MM.1S (cell line): ENCODE measurements around the gene CASP8.

Source experiments
- DNase-seq: peaks from one replicate; pipeline ENCODE4 v3.0.0-alpha.2; 2015
- H2AFZ ChIP-seq: fragments of 300-600 bp; sonication (generic); 2 replicates; pipeline ENCODE4 v1.6.0; 2016; ENCODE audit warnings: antibody characterized with exemption, low read length
- H3F3A ChIP-seq: fragments of 300-600 bp; sonication (generic); 2 replicates; pipeline ENCODE4 v1.6.1; 2016; ENCODE audit warnings: mild to moderate bottlenecking, antibody characterized with exemption, low read length, moderate library complexity, mixed read lengths; ENCODE audit not compliant: insufficient read depth
- H3K27ac ChIP-seq: fragments of 300-600 bp; sonication (generic); 2 replicates; pipeline ENCODE4 v1.5.1; 2016; ENCODE audit warnings: mild to moderate bottlenecking, low read length
- H3K27me3 ChIP-seq: fragments of 300-600 bp; sonication (generic); replicated peaks from 2 replicates; pipeline ENCODE4 v1.6.0; 2016; ENCODE audit warnings: low read length; ENCODE audit not compliant: insufficient read depth
- H3K36me3 ChIP-seq: fragments of 300-600 bp; sonication (generic); replicated peaks from 2 replicates; pipeline ENCODE4 v1.6.1; 2016; ENCODE audit warnings: mild to moderate bottlenecking, low read length, mixed read lengths; ENCODE audit not compliant: insufficient read depth
- H3K4me1 ChIP-seq: fragments of 300-600 bp; sonication (generic); 2 replicates; pipeline ENCODE4 v1.6.1; 2016; ENCODE audit warnings: low read length, mixed read lengths
- H3K4me2 ChIP-seq: fragments of 300-600 bp; sonication (generic); 2 replicates; pipeline ENCODE4 v1.6.0; 2016; ENCODE audit warnings: low read depth, low read length
- H3K4me3 ChIP-seq: fragments of 300-600 bp; sonication (generic); 2 replicates; pipeline ENCODE4 v1.5.1; 2016; ENCODE audit warnings: low read length, mixed read lengths
- H3K79me2 ChIP-seq: fragments of 300-600 bp; sonication (generic); 2 replicates; pipeline ENCODE4 v1.6.1; 2016; ENCODE audit warnings: mixed run types, low read length, mixed read lengths
- H3K9ac ChIP-seq: fragments of 300-600 bp; sonication (generic); 2 replicates; pipeline ENCODE4 v1.6.1; 2016; ENCODE audit warnings: low read length, mixed read lengths
- H3K9me2 ChIP-seq: fragments of 300-600 bp; sonication (generic); replicated peaks from 2 replicates; pipeline ENCODE4 v1.6.1; 2016; ENCODE audit warnings: mild to moderate bottlenecking, low read length, mixed read lengths; ENCODE audit not compliant: insufficient read depth
- H3K9me3 ChIP-seq: fragments of 300-600 bp; sonication (generic); replicated peaks from 2 replicates; pipeline ENCODE4 v1.6.1; 2016; ENCODE audit warnings: mild to moderate bottlenecking, low read length, mixed read lengths; ENCODE audit not compliant: insufficient read depth
- H4K20me1 ChIP-seq: fragments of 300-600 bp; sonication (generic); 2 replicates; pipeline ENCODE4 v1.6.1; 2016; ENCODE audit warnings: mild to moderate bottlenecking, low read length, moderate library complexity, mixed read lengths; ENCODE audit not compliant: insufficient read depth
- EZH2 ChIP-seq: fragments of 300-600 bp; sonication (generic); optimal IDR thresholded peaks from 2 replicates; pipeline ENCODE3; 2017; ENCODE audit warnings: low read depth, mild to moderate bottlenecking, antibody characterized with exemption, low read length, mixed read lengths
- EZH2phosphoT487 ChIP-seq: fragments of 300-600 bp; sonication (generic); IDR thresholded peaks from 2 replicates; pipeline ENCODE4 v1.6.1; 2018; ENCODE audit warnings: antibody characterized with exemption, low read length
- TF ChIP-seq, protein P1 (sequence below): fragments of 300-600 bp; sonication (generic); IDR thresholded peaks from 2 replicates; pipeline ENCODE4 v1.5.1; 2016; ENCODE audit warnings: antibody characterized with exemption, low read length, mixed read lengths

CASP8 gene

GRCh38 chr2:201319511-201319910, 59.2 kb downstream of the CASP8 start:
- no peak overlapping the region for H3K4me2 ChIP-seq
- no peak overlapping the region for H3K4me3 ChIP-seq
- H3K9me3 ChIP-seq: no peaks in the 10 kb centered on the region; the same call in 1 of the 2 replicates
- no peaks in the 10 kb centered on the region for H3K36me3 ChIP-seq
- no peak for DNase-seq
- H3K27me3 ChIP-seq: no peaks in the 10 kb centered on the region
- H3K9me2 ChIP-seq: no peaks in the 10 kb centered on the region
- no peak overlapping the region for H3K9ac ChIP-seq
- H4K20me1 ChIP-seq: no peaks in the 10 kb centered on the region
- no peak overlapping the region for H3K27ac ChIP-seq
- no peaks in the 10 kb centered on the region for H3K4me1 ChIP-seq
- H3F3A ChIP-seq: no peaks in the 10 kb centered on the region
- no peak overlapping the region for H2AFZ ChIP-seq
- TF ChIP-seq EZH2phosphoT487 (no peak), EZH2 (no peak)
- TF ChIP-seq, protein P1, sequence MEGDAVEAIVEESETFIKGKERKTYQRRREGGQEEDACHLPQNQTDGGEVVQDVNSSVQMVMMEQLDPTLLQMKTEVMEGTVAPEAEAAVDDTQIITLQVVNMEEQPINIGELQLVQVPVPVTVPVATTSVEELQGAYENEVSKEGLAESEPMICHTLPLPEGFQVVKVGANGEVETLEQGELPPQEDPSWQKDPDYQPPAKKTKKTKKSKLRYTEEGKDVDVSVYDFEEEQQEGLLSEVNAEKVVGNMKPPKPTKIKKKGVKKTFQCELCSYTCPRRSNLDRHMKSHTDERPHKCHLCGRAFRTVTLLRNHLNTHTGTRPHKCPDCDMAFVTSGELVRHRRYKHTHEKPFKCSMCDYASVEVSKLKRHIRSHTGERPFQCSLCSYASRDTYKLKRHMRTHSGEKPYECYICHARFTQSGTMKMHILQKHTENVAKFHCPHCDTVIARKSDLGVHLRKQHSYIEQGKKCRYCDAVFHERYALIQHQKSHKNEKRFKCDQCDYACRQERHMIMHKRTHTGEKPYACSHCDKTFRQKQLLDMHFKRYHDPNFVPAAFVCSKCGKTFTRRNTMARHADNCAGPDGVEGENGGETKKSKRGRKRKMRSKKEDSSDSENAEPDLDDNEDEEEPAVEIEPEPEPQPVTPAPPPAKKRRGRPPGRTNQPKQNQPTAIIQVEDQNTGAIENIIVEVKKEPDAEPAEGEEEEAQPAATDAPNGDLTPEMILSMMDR: no peak
- no peaks in the 10 kb centered on the region for H3K79me2 ChIP-seq

- Histone ChIP-seq H3F3A (no peaks in the 10 kb centered on the region), H3K79me2 (no peaks in the 10 kb centered on the region), H2AFZ (no peak overlapping the region), H3K27ac (no peak overlapping the region), H4K20me1 (no peaks in the 10 kb centered on the region), H3K27me3 (no peaks in the 10 kb centered on the region), H3K4me3 (no peak overlapping the region), H3K36me3 (no peaks in the 10 kb centered on the region), H3K9ac (no peak overlapping the region), H3K9me2 (no peaks in the 10 kb centered on the region), H3K4me1 (no peaks in the 10 kb centered on the region), H3K9me3 (no peaks in the 10 kb centered on the region; the same call in 1 of the 2 replicates), H3K4me2 (no peak overlapping the region)
- no peak for DNase-seq
- TF ChIP-seq EZH2phosphoT487: no peak
- TF ChIP-seq, protein P1: no peak
- no peak for TF ChIP-seq EZH2
Observed at GRCh38 chr2:201320257-201320656, 59.9 kb downstream of the CASP8 start.

- TF ChIP-seq, protein P1: no peak
- TF ChIP-seq EZH2 (no peak), EZH2phosphoT487 (no peak)
- DNase-seq: no peak
- no peak overlapping the region for H3K4me2 ChIP-seq
- no peaks in the 10 kb centered on the region for H3K79me2 ChIP-seq
- no peaks in the 10 kb centered on the region for H3K36me3 ChIP-seq
- no peak overlapping the region for H3K4me3 ChIP-seq
- no peaks in the 10 kb centered on the region for H3K4me1 ChIP-seq
- H3F3A ChIP-seq: no peaks in the 10 kb centered on the region
- H3K9me3 ChIP-seq: no peaks in the 10 kb centered on the region; the same call in 1 of the 2 replicates
- H3K9ac ChIP-seq: no peak overlapping the region
- no peak overlapping the region for H3K27ac ChIP-seq
- H2AFZ ChIP-seq: no peak overlapping the region
- no peaks in the 10 kb centered on the region for H3K27me3 ChIP-seq
- H4K20me1 ChIP-seq: no peaks in the 10 kb centered on the region
- no peaks in the 10 kb centered on the region for H3K9me2 ChIP-seq
Observed at GRCh38 chr2:201320701-201321100, 60.4 kb downstream of the CASP8 start.
